Astrocyte of the spinal cord (primary cell): ENCODE measurements around the gene TBC1D32.

Experiments used
- DNase-seq: peaks from one replicate; pipeline ENCODE4 v3.0.0; 2011; ENCODE audit warnings: low read depth, low spot score
- H3K4me3 ChIP-seq: 2 replicates; pipeline ENCODE4 v1.5.1; 2011; ENCODE audit warnings: low read depth, mild to moderate bottlenecking, low read length, moderate library complexity
- in situ Hi-C: cut with HindIII; loops from 2 replicates; pipeline ENCODE4 v1.10.0; 2017; ENCODE audit warnings: low sequenced_read_pairs
- TF ChIP-seq, protein P1 (sequence below): IDR thresholded peaks from 2 replicates; pipeline ENCODE4 v1.5.1; 2012; ENCODE audit warnings: low read depth, mild to moderate bottlenecking, low read length, inconsistent platforms

The TBC1D32 gene

DNA sequence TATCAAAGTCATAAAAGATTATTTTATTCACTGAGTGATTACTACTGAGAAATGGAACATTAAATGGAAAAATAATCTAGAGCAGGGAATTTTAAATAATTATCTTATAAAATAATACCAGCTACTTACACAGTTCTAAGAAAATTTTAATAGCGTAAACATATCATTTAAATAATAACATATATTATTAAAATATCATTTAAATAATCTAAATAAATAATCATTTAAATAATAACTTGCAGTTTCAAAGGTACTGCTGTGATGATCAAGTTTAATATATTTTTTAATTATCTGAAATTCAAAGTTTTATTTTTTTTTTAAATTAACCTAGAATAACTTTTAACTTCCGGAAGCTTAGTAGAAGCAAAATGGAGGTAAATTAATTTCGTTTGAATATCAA lies 301.2 kb downstream of the TBC1D32 start:
- no peak overlapping the region for H3K4me3 ChIP-seq
- DNase-seq: no peak
- TF ChIP-seq, protein P1, sequence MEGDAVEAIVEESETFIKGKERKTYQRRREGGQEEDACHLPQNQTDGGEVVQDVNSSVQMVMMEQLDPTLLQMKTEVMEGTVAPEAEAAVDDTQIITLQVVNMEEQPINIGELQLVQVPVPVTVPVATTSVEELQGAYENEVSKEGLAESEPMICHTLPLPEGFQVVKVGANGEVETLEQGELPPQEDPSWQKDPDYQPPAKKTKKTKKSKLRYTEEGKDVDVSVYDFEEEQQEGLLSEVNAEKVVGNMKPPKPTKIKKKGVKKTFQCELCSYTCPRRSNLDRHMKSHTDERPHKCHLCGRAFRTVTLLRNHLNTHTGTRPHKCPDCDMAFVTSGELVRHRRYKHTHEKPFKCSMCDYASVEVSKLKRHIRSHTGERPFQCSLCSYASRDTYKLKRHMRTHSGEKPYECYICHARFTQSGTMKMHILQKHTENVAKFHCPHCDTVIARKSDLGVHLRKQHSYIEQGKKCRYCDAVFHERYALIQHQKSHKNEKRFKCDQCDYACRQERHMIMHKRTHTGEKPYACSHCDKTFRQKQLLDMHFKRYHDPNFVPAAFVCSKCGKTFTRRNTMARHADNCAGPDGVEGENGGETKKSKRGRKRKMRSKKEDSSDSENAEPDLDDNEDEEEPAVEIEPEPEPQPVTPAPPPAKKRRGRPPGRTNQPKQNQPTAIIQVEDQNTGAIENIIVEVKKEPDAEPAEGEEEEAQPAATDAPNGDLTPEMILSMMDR: no peak
- in situ Hi-C loops: no loop called here

DNA sequence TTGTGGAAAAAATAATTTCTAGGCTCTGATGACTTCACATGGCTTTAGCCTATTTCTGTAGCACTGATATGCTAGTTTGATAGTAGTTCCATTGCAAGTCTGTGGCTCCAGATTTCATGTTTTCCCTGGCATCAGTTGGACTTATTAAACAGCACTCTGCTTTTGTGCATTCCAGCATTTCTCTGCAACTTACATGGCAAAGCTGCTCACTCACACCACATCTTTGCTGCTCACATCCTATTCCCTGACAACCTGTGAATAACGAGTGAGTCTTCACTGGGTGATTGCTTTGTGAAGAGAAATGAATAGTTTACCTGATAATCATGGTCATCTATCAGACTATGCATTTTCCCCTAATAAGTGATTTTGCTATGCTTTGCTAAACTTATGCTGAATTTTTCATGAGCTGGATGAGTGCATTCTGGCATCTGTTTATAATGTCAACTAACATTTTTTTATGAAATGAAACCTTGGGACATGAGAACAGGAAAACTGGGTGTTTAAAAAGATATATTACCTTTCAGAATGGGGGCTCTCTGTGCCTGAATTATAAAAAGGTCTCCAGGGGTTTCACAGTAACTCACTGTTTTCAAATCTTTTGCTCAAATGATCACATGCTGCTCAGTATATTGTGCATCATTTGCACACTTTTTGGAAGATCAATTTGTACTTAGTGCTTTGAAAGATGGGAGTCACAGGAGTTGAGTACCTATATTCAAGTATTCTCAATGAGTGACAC lies 301.8 kb downstream of the TBC1D32 start:
- TF ChIP-seq, protein P1: no peak
- no peak overlapping the region for H3K4me3 ChIP-seq
- in situ Hi-C loops: no loop called here
- DNase-seq: no peak
